ENCODE data around the gene TTC39C. TPM values are rescaled to one million over a fixed set of nuclear protein-coding genes. Genes with fewer than 3 reads are reported as not detected.
A peak's percentile ranks its signal among the peaks of the same experiment; 100 is the strongest.

Gene TTC39C
- total RNA-seq, 2 experiments from 2014 or later, result 82.6 to 91.8 TPM

DNA sequence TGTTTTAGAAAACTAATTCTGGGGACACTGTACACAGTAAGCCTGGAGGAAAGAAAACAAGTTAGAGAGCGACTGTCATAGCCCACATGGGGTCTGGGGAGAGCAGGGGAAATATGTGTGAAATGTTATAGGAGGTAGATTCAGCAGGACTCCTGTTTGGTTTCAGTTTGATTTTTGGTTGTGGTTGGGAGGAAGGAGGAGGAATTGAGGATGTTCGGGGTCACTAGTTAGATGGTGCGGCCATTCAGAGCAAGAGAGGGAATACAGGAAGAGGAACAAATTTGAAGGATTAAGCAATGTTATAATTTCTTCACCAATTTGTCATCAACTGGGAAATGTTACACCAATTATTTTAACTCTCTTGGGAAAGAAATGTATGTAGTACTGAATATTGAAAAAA lies 25.1 kb downstream of the TTC39C start:
- ChIA-PET POLR2A (no interaction called here), CTCF (interaction anchor here (0.6 to 1.2 kb wide), 2 partner anchors 18 to 37 kb away, joined by 3 to 4 read pairs; no protein-coding TSS in a partner anchor)
- intact Hi-C loops (cut with DNase I, micrococcal nuclease), result no loop called here
- H3K4me1 ChIP-seq (ENCODE audit: insufficient read depth, low read length), result peaks cover 68% of the 10 kb centered on the region
- no peaks in the 10 kb centered on the region for H3K9me3 ChIP-seq (ENCODE audit: control insufficient read depth in 1 of 2, insufficient read depth in 1 of 2, low read length in 2 of 2)
- ATAC-seq (ENCODE audit: poor library complexity) (no peak), DNase-seq (peak in 1 of 14 experiments; percentile 23)
- H3K36me3 ChIP-seq (ENCODE audit: insufficient read depth, low read length), result peaks cover 20% of the 10 kb centered on the region
- no peak overlapping the region for H3K27ac ChIP-seq (ENCODE audit: low read depth in 1 of 2, low read length in 2 of 2)
- Mint-ChIP-seq H3K36me3 (ENCODE audit: low read depth) (peaks cover 15% of the 10 kb centered on the region), H3K27me3 (no peaks in the 10 kb centered on the region), H3K9me3 (no peaks in the 10 kb centered on the region), H3K4me3 (peak overlapping the region; percentile 1), H3K27ac (peak overlapping the region; percentile 18), H3K4me1 (ENCODE audit: low read depth) (peaks cover 96% of the 10 kb centered on the region)
- TF ChIP-seq, protein P1, sequence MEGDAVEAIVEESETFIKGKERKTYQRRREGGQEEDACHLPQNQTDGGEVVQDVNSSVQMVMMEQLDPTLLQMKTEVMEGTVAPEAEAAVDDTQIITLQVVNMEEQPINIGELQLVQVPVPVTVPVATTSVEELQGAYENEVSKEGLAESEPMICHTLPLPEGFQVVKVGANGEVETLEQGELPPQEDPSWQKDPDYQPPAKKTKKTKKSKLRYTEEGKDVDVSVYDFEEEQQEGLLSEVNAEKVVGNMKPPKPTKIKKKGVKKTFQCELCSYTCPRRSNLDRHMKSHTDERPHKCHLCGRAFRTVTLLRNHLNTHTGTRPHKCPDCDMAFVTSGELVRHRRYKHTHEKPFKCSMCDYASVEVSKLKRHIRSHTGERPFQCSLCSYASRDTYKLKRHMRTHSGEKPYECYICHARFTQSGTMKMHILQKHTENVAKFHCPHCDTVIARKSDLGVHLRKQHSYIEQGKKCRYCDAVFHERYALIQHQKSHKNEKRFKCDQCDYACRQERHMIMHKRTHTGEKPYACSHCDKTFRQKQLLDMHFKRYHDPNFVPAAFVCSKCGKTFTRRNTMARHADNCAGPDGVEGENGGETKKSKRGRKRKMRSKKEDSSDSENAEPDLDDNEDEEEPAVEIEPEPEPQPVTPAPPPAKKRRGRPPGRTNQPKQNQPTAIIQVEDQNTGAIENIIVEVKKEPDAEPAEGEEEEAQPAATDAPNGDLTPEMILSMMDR (IDR thresholded peaks at IDR 0.05), result no peak
- H3K27me3 ChIP-seq (ENCODE audit: control insufficient read depth in 1 of 2, insufficient read depth in 2 of 2, low read length in 2 of 2), result no peaks in the 10 kb centered on the region
- H3K4me3 ChIP-seq (ENCODE audit: low read length), result no peak overlapping the region

DNA sequence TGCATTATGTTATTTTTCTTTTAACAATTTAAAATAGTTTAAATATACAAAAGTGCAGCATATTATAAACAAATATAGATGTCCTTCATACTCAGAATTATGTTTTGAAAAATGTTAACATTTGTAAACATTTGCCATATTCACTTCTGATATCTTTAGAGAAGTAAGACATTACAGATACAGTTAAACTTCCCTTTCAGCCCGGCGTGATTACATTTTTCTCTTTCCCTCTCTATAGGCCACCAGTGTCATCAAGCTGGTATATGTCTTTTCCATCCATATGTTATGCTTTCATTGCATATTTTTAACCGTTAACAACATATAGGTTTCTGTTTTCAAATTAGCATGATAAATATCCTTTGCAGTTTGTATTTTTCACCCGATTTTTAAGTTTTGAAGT lies 27.1 kb downstream of the TTC39C start:
- Mint-ChIP-seq H3K36me3 (ENCODE audit: low read depth) (peaks cover 15% of the 10 kb centered on the region), H3K4me1 (ENCODE audit: low read depth) (peaks cover 89% of the 10 kb centered on the region), H3K4me3 (no peak overlapping the region), H3K9me3 (no peaks in the 10 kb centered on the region), H3K27me3 (no peaks in the 10 kb centered on the region), H3K27ac (no peak overlapping the region)
- Histone ChIP-seq H3K4me1 (ENCODE audit: insufficient read depth, low read length) (peaks cover 59% of the 10 kb centered on the region), H3K27ac (ENCODE audit: low read depth in 1 of 2, low read length in 2 of 2) (no peak overlapping the region), H3K27me3 (ENCODE audit: control insufficient read depth in 1 of 2, insufficient read depth in 2 of 2, low read length in 2 of 2) (no peaks in the 10 kb centered on the region), H3K9me3 (ENCODE audit: control insufficient read depth in 1 of 2, insufficient read depth in 1 of 2, low read length in 2 of 2) (no peaks in the 10 kb centered on the region), H3K36me3 (ENCODE audit: insufficient read depth, low read length) (peaks cover 21% of the 10 kb centered on the region), H3K4me3 (ENCODE audit: low read length) (no peak overlapping the region)
- CTCF ChIA-PET, result no interaction called here
- ATAC-seq (ENCODE audit: poor library complexity) (no peak), DNase-seq (no peak)
- TF ChIP-seq, protein P1 (IDR thresholded peaks at IDR 0.05), result no peak
- intact Hi-C loops (cut with DNase I, micrococcal nuclease), result no loop called here
- POLR2A ChIA-PET, result interaction anchor here (0.7 kb wide), 1 partner anchor 14 kb away, joined by 3 read pairs; no protein-coding TSS in a partner anchor

DNA sequence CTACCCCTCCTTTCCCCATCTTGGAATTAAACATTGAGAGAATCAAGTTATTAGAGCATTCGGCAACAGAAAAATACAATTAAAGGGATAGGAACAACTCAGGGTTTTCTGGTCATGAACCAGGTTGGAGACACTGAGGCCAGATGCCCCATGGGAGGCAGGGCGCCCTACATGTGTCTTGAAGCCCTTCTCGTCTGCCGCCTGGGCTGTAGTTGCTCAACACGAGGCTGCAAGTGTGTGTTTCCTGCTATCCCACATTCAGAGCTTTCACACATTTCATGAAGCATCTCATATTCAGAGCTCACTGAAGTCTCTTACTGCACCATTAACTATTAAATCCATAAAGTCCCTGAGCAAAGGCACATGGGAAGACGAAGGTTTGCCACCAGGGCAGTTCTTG lies 28.8 kb downstream of the TTC39C start:
- Mint-ChIP-seq H3K27me3 (no peaks in the 10 kb centered on the region), H3K36me3 (ENCODE audit: low read depth) (peaks cover 6% of the 10 kb centered on the region), H3K9me3 (no peaks in the 10 kb centered on the region), H3K27ac (peak overlapping the region; percentile 50), H3K4me1 (ENCODE audit: low read depth) (peaks cover 87% of the 10 kb centered on the region), H3K4me3 (peak overlapping the region; percentile 1)
- Histone ChIP-seq H3K27ac (ENCODE audit: low read depth in 1 of 2, low read length in 2 of 2) (no peak overlapping the region), H3K4me1 (ENCODE audit: insufficient read depth, low read length) (peaks cover 50% of the 10 kb centered on the region), H3K36me3 (ENCODE audit: insufficient read depth, low read length) (peaks cover 20% of the 10 kb centered on the region), H3K9me3 (ENCODE audit: control insufficient read depth in 1 of 2, insufficient read depth in 1 of 2, low read length in 2 of 2) (no peaks in the 10 kb centered on the region), H3K4me3 (ENCODE audit: low read length) (no peak overlapping the region), H3K27me3 (ENCODE audit: control insufficient read depth in 1 of 2, insufficient read depth in 2 of 2, low read length in 2 of 2) (no peaks in the 10 kb centered on the region)
- intact Hi-C loops (cut with DNase I, micrococcal nuclease), result no loop called here
- POLR2A ChIA-PET, result interaction anchor here (0.6 to 1.1 kb wide), 5 partner anchors 10 to 66 kb away, joined by 3 to 5 read pairs (median 4); no protein-coding TSS in a partner anchor
- no peak for DNase-seq
- TF ChIP-seq, protein P1 (IDR thresholded peaks at IDR 0.05), result no peak
- CTCF ChIA-PET, result interaction anchor here (0.8 to 2.0 kb wide), 4 partner anchors 10 to 42 kb away, joined by 3 to 5 read pairs (median 4); no protein-coding TSS in a partner anchor
- no peak for ATAC-seq (ENCODE audit: poor library complexity)
